AG04450 (cell line): Measurements from ENCODE around the gene EXT2. TPM values are rescaled to one million over a fixed set of nuclear protein-coding genes. Genes with fewer than 3 reads are reported as not detected.

Experiments used
- CTCF ChIA-PET: fragments of 300-600, 350-600 bp; formaldehyde crosslinking; extraction: SDS; loops from one replicate; lab custom pipeline; 2022; ENCODE audit warnings: antibody characterized with exemption, inconsistent platforms; lab: Charles Lee
- POLR2A ChIA-PET: fragments of 350-600 bp; formaldehyde crosslinking; extraction: SDS; loops from one replicate; lab custom pipeline; 2021; ENCODE audit warnings: antibody characterized with exemption, inconsistent platforms; lab: Yijun Ruan, JAX
- DNase-seq: peaks from one replicate; pipeline ENCODE4 v3.0.0-alpha.2; 2011; ENCODE audit warnings: low read depth, low spot score
- H3K27ac ChIP-seq: one replicate; pipeline ENCODE4 v1.5.1; 2012; ENCODE audit warnings: low read depth, low read length, control low read depth
- H3K27me3 ChIP-seq: one replicate; pipeline ENCODE4 v1.6.0; 2012; ENCODE audit warnings: low read length; ENCODE audit not compliant: control insufficient read depth, insufficient read depth
- H3K4me3 ChIP-seq: 2 replicates; pipeline ENCODE4 v1.5.1; 2011; ENCODE audit warnings: mild to moderate bottlenecking, low read depth, low read length, control low read depth
- H3K9me3 ChIP-seq: 2 replicates; pipeline ENCODE4 v1.5.1; 2012; ENCODE audit warnings: low read length; ENCODE audit not compliant: control insufficient read depth, insufficient read depth
- polyA plus RNA-seq: library from polyadenylated mRNA; depleted of rRNA; stranded (reverse); fragments of >200 nt; gene quantifications from 2 replicates; pipeline ENCODE4 v1.2.3, GENCODE V29; 2011
- TF ChIP-seq, protein P1 (sequence below): IDR thresholded peaks from 2 replicates; pipeline ENCODE4 v1.5.1; 2011; ENCODE audit warnings: low read depth, low read length, control low read depth, inconsistent platforms

The EXT2 gene
- polyA plus RNA-seq, 1 experiment: 138 TPM

DNA sequence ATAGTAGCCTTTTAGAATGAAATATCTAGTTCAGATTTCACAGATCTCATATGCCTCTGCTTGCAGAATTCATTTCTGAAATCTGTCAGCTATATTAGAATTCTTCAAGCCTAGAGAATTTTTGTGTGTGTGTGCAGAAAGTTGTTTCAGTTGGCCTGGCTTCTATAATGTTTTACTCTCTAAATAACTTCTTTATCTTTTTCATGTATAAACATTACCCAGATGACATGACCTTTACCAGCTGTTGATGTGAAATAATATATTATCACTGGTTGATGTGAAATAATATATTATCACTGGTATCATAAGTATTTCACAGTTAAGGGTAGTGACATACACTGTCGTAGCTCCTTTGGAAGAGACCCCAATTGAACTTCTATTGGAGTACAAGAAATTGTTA lies 141.7 kb downstream of the EXT2 start:
- POLR2A ChIA-PET: no interaction called here
- DNase-seq: no peak
- TF ChIP-seq, protein P1, sequence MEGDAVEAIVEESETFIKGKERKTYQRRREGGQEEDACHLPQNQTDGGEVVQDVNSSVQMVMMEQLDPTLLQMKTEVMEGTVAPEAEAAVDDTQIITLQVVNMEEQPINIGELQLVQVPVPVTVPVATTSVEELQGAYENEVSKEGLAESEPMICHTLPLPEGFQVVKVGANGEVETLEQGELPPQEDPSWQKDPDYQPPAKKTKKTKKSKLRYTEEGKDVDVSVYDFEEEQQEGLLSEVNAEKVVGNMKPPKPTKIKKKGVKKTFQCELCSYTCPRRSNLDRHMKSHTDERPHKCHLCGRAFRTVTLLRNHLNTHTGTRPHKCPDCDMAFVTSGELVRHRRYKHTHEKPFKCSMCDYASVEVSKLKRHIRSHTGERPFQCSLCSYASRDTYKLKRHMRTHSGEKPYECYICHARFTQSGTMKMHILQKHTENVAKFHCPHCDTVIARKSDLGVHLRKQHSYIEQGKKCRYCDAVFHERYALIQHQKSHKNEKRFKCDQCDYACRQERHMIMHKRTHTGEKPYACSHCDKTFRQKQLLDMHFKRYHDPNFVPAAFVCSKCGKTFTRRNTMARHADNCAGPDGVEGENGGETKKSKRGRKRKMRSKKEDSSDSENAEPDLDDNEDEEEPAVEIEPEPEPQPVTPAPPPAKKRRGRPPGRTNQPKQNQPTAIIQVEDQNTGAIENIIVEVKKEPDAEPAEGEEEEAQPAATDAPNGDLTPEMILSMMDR: no peak
- no peak overlapping the region for H3K4me3 ChIP-seq
- CTCF ChIA-PET: interaction anchor here (0.6 to 2.3 kb wide), 3 partner anchors 49 to 104 kb away, joined by 3 to 6 read pairs (median 3); no protein-coding TSS in a partner anchor
- H3K27me3 ChIP-seq: no peaks in the 10 kb centered on the region
- no peaks in the 10 kb centered on the region for H3K9me3 ChIP-seq
- no peak overlapping the region for H3K27ac ChIP-seq

DNA sequence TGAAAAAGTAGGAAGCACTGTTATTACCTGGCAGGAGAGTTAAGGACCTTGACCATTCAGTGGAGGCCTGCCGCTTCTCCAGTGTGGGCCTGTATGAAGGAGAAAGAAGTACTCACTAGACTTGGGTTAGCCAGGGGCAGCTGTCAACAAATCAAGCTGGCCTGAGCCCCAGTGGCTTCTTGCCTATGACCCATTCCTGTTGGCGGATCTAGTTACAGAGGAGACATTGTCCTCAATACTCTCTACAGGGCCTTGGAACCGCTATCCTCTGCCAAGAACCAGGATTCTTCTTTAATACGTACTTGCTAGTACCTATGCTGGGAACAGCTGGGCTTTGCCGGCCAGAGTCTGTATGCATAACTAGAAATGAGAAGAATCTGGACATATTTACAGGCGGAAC lies 146.4 kb downstream of the EXT2 start:
- Histone ChIP-seq H3K27me3 (no peaks in the 10 kb centered on the region), H3K27ac (no peak overlapping the region), H3K9me3 (no peaks in the 10 kb centered on the region), H3K4me3 (no peak overlapping the region)
- ChIA-PET CTCF (no interaction called here), POLR2A (no interaction called here)
- DNase-seq: no peak
- TF ChIP-seq, protein P1: no peak

DNA sequence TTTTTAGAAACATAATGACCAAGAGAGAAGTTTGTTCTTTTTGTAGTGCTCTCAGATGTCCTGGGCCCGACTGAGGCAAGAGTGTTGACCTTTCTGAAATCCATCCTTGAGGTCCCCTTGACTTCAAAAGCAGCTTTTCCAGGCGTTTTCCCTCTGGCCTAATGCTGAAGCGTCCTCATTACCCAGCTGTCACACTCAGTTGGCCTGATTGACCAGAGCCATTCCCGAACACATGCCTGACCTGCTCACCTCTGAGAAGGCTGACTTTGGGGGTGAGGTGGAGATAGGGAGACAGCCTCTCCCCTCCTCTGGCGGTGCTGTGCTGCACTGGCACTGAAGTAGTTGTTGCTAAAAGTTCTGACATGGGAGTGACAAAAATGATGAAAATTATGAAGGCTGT lies 147.6 kb downstream of the EXT2 start:
- POLR2A ChIA-PET: interaction anchor here (1.2 kb wide), 1 partner anchor 25 kb away, joined by 4 read pairs; no protein-coding TSS in a partner anchor
- CTCF ChIA-PET: interaction anchor here (0.7 to 1.2 kb wide), 2 partner anchors 66 to 133 kb away, joined by 3 to 4 read pairs; no protein-coding TSS in a partner anchor
- Histone ChIP-seq H3K9me3 (no peaks in the 10 kb centered on the region), H3K4me3 (no peak overlapping the region), H3K27me3 (no peaks in the 10 kb centered on the region), H3K27ac (no peak overlapping the region)
- TF ChIP-seq, protein P1: no peak
- no peak for DNase-seq

DNA sequence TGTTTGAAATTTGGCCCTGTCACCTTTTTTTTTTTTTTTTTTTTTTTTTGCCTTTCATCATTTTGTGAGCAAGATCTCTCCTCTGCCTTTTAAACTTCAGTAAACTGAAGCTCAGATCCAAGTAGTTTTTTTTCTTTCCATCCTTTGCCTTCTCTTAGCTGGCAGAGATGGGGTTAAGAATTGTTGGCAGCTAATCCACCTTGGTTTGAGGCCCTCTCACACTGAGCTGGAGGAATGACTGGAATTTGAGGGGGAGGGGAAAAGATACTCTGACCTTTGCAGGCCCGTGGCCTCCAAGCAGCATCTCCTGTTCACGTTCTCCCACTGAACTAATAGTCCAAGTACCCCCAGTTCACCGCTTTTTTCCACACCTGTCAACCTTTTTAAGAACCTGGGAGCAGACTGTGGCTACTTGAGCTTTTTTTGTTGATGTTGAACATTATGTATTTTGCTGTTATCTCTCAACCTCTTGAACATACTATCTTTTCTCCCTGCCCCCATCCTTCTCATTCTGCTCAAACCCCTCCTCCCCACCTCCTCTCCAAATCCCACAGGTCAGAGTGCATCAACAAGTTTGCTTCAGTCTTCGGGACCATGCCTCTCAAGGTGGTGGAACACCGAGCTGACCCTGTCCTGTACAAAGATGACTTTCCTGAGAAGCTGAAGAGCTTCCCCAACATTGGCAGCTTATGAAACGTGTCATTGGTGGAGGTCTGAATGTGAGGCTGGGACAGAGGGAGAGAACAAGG lies 148.3 kb downstream of the EXT2 start:
- ChIA-PET CTCF (interaction anchor here (0.6 to 1.5 kb wide), 6 partner anchors 14 to 549 kb away, joined by 3 to 8 read pairs (median 4); partner anchors contain the start of gene EXT2), POLR2A (interaction anchor here (0.6 to 1.3 kb wide), 5 partner anchors 14 to 86 kb away, joined by 4 to 16 read pairs (median 4); no protein-coding TSS in a partner anchor)
- H3K27me3 ChIP-seq: no peaks in the 10 kb centered on the region
- no peaks in the 10 kb centered on the region for H3K9me3 ChIP-seq
- H3K4me3 ChIP-seq: no peak overlapping the region
- TF ChIP-seq, protein P1: no peak
- H3K27ac ChIP-seq: no peak overlapping the region
- no peak for DNase-seq

DNA sequence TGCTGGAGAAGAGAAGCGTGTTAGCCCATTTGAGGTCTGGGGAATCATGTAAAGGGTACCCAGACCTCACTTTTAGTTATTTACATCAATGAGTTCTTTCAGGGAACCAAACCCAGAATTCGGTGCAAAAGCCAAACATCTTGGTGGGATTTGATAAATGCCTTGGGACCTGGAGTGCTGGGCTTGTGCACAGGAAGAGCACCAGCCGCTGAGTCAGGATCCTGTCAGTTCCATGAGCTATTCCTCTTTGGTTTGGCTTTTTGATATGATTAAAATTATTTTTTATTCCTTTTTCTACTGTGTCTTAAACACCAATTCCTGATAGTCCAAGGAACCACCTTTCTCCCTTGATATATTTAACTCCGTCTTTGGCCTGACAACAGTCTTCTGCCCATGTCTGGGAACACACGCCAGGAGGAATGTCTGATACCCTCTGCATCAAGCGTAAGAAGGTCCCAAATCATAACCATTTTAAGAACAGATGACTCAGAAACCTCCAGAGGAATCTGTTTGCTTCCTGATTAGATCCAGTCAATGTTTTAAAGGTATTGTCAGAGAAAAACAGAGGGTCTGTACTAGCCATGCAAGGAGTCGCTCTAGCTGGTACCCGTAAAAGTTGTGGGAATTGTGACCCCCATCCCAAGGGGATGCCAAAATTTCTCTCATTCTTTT lies 149.3 kb downstream of the EXT2 start:
- DNase-seq: no peak
- CTCF ChIA-PET: interaction anchor here (0.8 to 1.5 kb wide), 2 partner anchors 111 to 149 kb away, joined by 4 to 7 read pairs; partner anchors contain the start of gene EXT2
- H3K27ac ChIP-seq: no peak overlapping the region
- H3K27me3 ChIP-seq: no peaks in the 10 kb centered on the region
- no peak overlapping the region for H3K4me3 ChIP-seq
- no peaks in the 10 kb centered on the region for H3K9me3 ChIP-seq
- TF ChIP-seq, protein P1: no peak
- POLR2A ChIA-PET: interaction anchor here (1.3 kb wide), 1 partner anchor 25 kb away, joined by 4 read pairs; no protein-coding TSS in a partner anchor
